A673 (cell line): Measurements from ENCODE around the gene TPO. TPM values are rescaled to one million over a fixed set of nuclear protein-coding genes. Genes with fewer than 3 reads are reported as not detected.

Experiments
- BruUV-seq: library from RNA; stranded (reverse); fragments of 400-500 nt; replicated peaks from 2 replicates; lab custom pipeline; 2021; lab: Mats Ljungman, UMichigan
- CTCF ChIA-PET: fragments of 300-600 bp; sonication (Branson Sonifier 250); formaldehyde crosslinking; loops from one replicate; lab custom pipeline; 2022; ENCODE audit warnings: antibody characterized with exemption; lab: Charles Lee
- POLR2A ChIA-PET: fragments of 300-600 bp; sonication (Branson Sonifier 250); formaldehyde crosslinking; loops from one replicate; lab custom pipeline; 2022; ENCODE audit warnings: antibody characterized with exemption; ENCODE audit not compliant: low non-redundant PET; lab: Charles Lee
- DNase-seq: peaks from one replicate; pipeline ENCODE4 v3.0.0-alpha.2; 2015; ENCODE audit warnings: low spot score
- H3K27ac ChIP-seq: fragments of 200-600 bp; sonication (generic); 2 replicates; pipeline ENCODE4 v1.5.1; 2016; ENCODE audit warnings: mixed run types, low read depth, mild to moderate bottlenecking, mixed read lengths, antibody characterized with exemption, low read length; ENCODE audit not compliant: poor library complexity, severe bottlenecking
- H3K27me3 ChIP-seq: fragments of 200-600 bp; sonication (generic); replicated peaks from 2 replicates; pipeline ENCODE4 v1.6.1; 2017; ENCODE audit warnings: mixed run types, low read depth, mild to moderate bottlenecking, mixed read lengths, antibody characterized with exemption, low read length; ENCODE audit not compliant: insufficient read depth, poor library complexity
- H3K36me3 ChIP-seq: fragments of 200-600 bp; sonication (generic); 2 replicates; pipeline ENCODE4 v1.6.1; 2016; ENCODE audit warnings: mixed run types, mild to moderate bottlenecking, mixed read lengths, antibody characterized with exemption, low read length; ENCODE audit not compliant: insufficient read depth, poor library complexity, severe bottlenecking
- H3K4me1 ChIP-seq: fragments of 200-600 bp; sonication (generic); 2 replicates; pipeline ENCODE4 v1.6.1; 2017; ENCODE audit warnings: mixed run types, mild to moderate bottlenecking, mixed read lengths, antibody characterized with exemption, low read length; ENCODE audit not compliant: insufficient read depth, poor library complexity, severe bottlenecking
- H3K4me3 ChIP-seq: fragments of 200-600 bp; sonication (generic); 2 replicates; pipeline ENCODE4 v1.5.1; 2016; ENCODE audit warnings: low read depth, mixed run types, mild to moderate bottlenecking, mixed read lengths, low read length; ENCODE audit not compliant: poor library complexity, severe bottlenecking
- H3K9me3 ChIP-seq: fragments of 200-600 bp; sonication (generic); 2 replicates; pipeline ENCODE4 v1.6.1; 2016; ENCODE audit warnings: mixed run types, low read depth, mild to moderate bottlenecking, mixed read lengths, antibody characterized with exemption, low read length; ENCODE audit not compliant: poor library complexity, severe bottlenecking
- EZH2 ChIP-seq: fragments of 200-600 bp; sonication (generic); IDR thresholded peaks from 2 replicates; pipeline ENCODE4 v1.6.1; 2017; ENCODE audit warnings: borderline replicate concordance, low read depth, mild to moderate bottlenecking, mixed read lengths, antibody characterized with exemption, low read length; ENCODE audit not compliant: poor library complexity, severe bottlenecking
- intact Hi-C: fragments of 100-400 bp; cut with micrococcal nuclease; formaldehyde crosslinking; loops from one replicate; pipeline ENCODE4 v1.10.0; 2022; ENCODE audit not compliant: unreplicated experiment
- total RNA-seq: library from RNA; stranded (reverse); gene quantifications from 2 replicates; pipeline ENCODE4 v1.2.3, GENCODE V29; 2021
- TF ChIP-seq, protein P1 (sequence below): fragments of 300-800, 200-600 bp; sonication (generic); conservative IDR thresholded peaks from 2 replicates; pipeline ENCODE4 v1.5.1; 2017; ENCODE audit warnings: low read depth, mild to moderate bottlenecking, antibody characterized with exemption, low read length, moderate library complexity, mixed read lengths

Gene TPO
- total RNA-seq, 1 experiment from 2014 or later = not detected

DNA sequence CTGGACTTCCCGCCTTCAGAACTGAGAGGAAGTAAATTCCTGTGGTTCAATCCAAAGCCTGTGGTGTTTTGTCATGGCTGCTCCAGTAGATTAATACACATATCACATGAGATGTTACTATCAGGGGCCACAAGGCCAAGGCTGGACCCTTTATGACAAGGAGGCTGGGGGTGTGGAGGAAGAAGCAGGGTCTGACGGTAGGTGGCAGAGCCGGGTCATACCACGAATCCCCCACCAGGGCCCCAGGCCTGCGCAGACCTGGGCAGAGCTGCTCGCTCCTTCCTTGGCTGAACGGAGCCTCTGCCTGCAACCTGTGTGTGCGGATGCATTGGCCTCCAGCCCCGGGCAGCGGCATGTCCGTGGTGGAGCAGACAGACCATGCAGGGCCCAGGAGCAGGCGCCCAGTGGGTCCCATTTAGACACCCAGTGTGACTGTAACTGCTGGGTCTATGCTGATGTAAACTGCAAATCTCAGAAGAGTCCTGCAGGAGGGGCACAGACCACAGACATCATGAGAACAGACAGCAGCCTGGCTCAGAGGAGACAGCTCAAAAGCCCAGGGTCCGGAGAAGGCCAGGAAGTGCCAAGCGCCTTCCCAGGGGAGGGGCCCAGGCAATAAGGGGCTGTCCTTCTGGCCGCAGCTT lies 175.8 kb downstream of the TPO start:
- Histone ChIP-seq H3K27ac (no peak overlapping the region), H3K36me3 (no peaks in the 10 kb centered on the region), H3K4me1 (peaks cover 10% of the 10 kb centered on the region), H3K4me3 (no peak overlapping the region), H3K9me3 (no peaks in the 10 kb centered on the region), H3K27me3 (no peaks in the 10 kb centered on the region)
- no peak for DNase-seq
- POLR2A ChIA-PET = no interaction called here
- intact Hi-C loops = no loop called here
- CTCF ChIA-PET = no interaction called here
- no TSS peak for BruUV-seq
- TF ChIP-seq EZH2 = no peak
- TF ChIP-seq, protein P1, sequence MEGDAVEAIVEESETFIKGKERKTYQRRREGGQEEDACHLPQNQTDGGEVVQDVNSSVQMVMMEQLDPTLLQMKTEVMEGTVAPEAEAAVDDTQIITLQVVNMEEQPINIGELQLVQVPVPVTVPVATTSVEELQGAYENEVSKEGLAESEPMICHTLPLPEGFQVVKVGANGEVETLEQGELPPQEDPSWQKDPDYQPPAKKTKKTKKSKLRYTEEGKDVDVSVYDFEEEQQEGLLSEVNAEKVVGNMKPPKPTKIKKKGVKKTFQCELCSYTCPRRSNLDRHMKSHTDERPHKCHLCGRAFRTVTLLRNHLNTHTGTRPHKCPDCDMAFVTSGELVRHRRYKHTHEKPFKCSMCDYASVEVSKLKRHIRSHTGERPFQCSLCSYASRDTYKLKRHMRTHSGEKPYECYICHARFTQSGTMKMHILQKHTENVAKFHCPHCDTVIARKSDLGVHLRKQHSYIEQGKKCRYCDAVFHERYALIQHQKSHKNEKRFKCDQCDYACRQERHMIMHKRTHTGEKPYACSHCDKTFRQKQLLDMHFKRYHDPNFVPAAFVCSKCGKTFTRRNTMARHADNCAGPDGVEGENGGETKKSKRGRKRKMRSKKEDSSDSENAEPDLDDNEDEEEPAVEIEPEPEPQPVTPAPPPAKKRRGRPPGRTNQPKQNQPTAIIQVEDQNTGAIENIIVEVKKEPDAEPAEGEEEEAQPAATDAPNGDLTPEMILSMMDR = 0 out of 2 replicates have a peak, but pooled peaks have one; percentile 21

DNA sequence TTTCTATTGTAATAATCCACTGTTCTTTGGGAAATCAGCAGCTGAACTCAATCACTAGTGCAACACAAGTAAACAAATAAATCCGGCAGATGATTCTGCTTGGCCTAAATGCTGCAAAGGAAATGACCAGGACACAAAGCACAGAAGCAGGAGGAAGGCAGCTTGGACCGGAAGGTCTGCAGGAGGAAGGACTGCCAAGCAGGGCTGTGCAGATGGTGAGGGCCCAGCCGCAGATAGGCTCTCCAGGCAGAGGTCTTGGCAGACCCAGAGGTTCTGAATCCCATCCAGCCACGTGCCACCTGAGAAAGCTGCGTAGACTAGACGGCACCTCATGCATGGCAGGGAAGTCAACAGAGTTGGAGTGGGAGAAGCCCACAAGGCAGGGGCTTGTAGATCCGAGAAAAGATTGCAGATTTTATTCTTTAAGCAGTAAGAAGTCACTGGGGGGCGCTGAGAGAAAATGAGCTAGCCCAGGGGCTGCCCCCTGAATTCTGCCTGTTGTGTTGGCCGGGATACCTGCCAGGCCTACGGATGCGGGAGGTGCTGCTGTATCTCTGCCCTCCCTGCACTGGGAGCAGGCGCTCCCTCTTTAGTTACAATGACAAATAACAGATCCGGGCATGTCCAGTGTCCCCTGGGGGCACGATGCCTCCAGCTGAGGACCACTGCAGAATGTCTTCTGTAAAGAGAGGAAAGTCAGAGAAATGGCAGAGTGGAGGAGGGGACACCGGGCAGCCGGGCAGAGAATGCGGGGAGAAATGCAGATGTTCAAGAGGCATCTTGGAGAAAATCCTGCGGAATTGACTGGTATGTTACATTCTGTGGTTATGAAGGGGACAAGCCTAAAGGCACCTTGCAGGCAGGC lies 177.6 kb downstream of the TPO start:
- Histone ChIP-seq H3K36me3 (no peaks in the 10 kb centered on the region), H3K27ac (no peak overlapping the region), H3K4me1 (peaks cover 15% of the 10 kb centered on the region), H3K27me3 (no peaks in the 10 kb centered on the region), H3K4me3 (no peak overlapping the region), H3K9me3 (no peaks in the 10 kb centered on the region)
- DNase-seq = no peak
- POLR2A ChIA-PET = no interaction called here
- no TSS peak for BruUV-seq
- intact Hi-C loops = no loop called here
- TF ChIP-seq EZH2 = no peak
- TF ChIP-seq, protein P1 = no peak
- CTCF ChIA-PET = interaction anchor here (0.5 kb wide), 1 partner anchor 67 kb away, joined by 7 read pairs; no protein-coding TSS in a partner anchor

DNA sequence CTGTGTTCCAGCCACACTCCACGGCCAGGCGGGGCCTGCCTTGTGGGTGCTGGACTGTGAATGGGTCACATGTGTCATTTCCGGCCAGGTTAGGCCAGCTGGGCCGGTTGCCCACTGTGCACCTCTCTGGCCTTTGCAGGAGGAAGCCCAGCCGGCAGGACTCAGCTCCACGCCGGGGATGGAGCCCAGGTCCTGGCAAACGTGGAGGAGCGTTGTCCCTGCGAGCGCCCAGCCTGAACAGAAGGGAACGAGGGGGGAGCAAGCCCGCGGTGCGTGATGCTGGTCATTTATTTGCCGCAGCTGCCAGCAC lies 178.2 kb downstream of the TPO start:
- Histone ChIP-seq H3K4me1 (peaks cover 15% of the 10 kb centered on the region), H3K9me3 (no peaks in the 10 kb centered on the region), H3K27me3 (no peaks in the 10 kb centered on the region), H3K27ac (no peak overlapping the region), H3K36me3 (no peaks in the 10 kb centered on the region), H3K4me3 (no peak overlapping the region)
- no TSS peak for BruUV-seq
- ChIA-PET POLR2A (no interaction called here), CTCF (interaction anchor here (0.5 to 1.2 kb wide), 2 partner anchors 66 to 159 kb away, joined by 3 to 7 read pairs; no protein-coding TSS in a partner anchor)
- DNase-seq = no peak
- intact Hi-C loops = no loop called here
- TF ChIP-seq, protein P1 = no peak
- no peak for TF ChIP-seq EZH2
